Stimulated activated CD8-positive, alpha-beta memory T cell treated with anti-CD3 and anti-CD28 coated beads, Interleukin-15, amount 100 ng/mL, for 4 hours (primary cell): ENCODE results near the gene CCDC40.

Experiments
- DNase-seq, 2 donors: peaks; one replicate each; pipeline ENCODE4 v3.0.0-alpha.2; 2020; ENCODE audit warnings: low read depth in 2 of 2

Gene CCDC40

GRCh38 chr17:80047176-80047575, 10.7 kb downstream of the CCDC40 start:
- no peak for DNase-seq

DNA sequence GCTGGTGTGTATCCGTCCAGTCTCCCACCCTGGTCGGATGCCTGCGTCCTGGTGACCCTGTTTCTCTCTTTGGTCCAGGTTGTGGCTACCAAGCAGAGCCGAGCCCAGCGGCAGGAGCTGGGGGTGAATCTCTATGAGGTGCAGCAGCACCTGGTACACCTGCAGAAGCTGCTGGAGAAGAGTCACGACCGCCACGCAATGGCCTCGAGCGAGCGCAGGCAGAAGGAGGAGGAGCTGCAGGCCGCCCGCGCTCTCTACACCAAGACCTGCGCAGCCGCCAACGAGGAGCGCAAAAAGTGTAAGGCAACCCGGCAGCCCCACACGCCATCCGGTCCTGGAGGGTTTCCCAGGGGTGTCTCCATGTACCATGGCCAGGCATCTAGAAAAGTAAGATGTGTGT, 13.5 kb downstream of the CCDC40 start:
- DNase-seq = no peak

GRCh38 chr17:80050706-80051105, 14.3 kb downstream of the CCDC40 start:
- DNase-seq = no peak

DNA sequence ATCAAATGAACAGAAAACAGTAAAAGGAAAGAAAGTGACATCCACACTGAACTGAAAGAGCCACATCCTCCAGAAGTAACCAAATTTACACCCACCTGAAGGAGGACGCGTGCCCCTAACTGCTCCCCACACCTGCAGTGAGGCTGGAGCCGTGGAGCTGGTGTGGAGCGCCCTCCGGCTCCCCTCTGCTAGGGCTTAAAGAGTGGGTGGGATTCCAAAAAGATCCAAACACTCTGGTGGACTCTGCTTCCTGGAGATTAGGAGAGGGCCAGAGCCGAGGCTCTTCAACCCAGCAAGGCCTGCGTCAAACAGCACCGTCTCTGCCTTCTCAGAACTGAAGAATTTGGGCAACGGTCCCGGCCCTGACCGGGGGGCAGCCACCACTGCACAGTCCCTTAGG, 15.2 kb downstream of the CCDC40 start:
- no peak for DNase-seq

DNA sequence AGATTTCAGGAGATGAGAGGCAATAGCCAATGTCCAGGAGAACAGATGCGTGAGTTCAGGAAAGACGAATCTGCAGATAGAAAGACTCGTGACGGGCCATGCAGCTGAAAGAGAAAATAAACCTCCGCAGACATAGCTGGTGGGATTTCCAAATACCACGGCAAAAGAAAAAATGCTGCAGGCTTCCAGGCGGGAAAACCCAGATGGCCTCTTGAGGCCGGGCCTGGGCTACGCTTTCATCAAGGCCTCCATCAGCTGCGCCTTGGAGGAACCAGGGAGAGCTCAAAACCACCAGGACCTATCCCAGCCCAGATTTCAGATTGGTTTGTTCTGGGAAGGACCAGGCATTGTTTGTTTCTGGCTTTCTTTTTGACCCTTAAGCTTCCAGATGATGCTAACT, 16.7 kb downstream of the CCDC40 start:
- no peak for DNase-seq

DNA sequence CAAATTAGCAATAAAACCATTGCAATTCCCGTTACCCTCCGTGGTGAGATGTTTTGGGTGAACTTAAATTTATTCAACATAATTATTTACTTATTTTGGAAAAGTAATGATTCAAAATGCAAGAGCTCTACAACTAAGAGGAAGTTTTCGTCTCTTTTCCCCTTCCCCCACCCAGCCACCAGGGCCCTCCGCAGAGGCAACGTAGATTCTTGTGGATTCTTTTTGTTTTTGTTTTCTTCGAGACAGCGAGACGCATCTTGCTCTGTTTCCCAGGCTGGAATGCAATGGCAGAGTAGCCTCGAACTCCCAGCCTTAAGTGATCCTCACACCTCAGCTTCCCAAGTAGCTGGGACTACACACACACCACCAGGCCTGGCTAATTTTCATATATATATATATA, 19.2 kb downstream of the CCDC40 start:
- no peak for DNase-seq

- no peak for DNase-seq
Measured at GRCh38 chr17:80058311-80058955, 22.0 kb downstream of the CCDC40 start.

DNA sequence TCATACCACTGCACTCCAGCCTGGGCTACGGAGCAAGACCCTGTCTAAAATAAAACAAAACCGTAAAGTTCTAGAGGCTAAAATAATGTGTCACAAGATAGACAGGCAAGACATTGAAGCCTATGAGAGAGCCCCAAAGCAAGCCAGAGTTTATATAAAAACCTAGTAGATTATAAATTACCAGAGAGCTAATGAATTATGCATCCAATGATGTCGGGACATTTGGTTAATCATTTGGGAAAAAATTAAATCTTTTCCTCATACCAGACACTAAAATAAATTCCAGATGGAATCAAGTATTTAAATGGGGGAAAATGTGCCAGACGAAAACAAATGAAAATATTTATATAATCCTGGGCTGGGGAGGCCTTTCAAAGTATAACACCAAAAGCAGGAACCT, 24.2 kb downstream of the CCDC40 start:
- no peak for DNase-seq

DNA sequence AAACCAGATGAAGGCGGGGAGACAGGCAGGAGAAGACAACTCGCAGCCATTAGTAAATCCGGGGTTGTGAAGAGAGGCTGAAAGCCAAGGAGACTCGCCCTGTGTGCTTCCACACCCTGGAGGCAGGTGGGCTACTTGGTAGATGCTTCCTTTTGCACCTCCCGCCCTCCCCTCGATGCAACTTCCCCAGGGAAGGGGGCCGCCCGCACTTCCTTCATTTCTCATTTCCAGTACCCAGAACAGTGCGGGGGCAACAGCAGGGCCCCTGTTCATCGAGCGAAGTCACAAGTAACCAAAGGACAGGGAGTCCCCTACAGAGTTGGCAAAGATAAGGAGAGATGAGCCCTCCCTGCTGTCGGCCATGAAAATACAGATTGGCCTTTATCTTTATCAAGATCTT, 25.0 kb downstream of the CCDC40 start:
- DNase-seq = no peak

- DNase-seq = no peak
Measured at GRCh38 chr17:80063830-80064585, 27.6 kb downstream of the CCDC40 start.

DNA sequence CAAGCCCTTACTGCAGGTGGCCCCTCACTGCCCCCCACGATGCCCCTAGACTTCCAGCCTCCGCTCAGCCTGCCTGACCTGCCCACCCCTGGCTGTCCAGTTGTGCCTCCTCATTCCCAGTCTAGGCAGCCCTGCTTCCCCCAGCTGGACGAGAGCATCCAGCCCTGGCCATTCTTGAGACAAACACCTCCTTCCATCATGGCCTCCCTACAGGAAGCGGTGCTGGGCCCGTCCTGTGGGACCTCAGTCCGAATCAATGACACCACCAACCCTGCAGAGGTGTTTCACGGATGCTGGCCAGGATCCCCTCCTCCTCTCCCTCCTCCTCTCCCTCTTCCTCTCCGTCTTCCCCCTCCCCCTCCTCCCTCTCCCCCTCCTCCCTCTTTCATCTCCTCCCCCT, 28.3 kb downstream of the CCDC40 start:
- DNase-seq = no peak

DNA sequence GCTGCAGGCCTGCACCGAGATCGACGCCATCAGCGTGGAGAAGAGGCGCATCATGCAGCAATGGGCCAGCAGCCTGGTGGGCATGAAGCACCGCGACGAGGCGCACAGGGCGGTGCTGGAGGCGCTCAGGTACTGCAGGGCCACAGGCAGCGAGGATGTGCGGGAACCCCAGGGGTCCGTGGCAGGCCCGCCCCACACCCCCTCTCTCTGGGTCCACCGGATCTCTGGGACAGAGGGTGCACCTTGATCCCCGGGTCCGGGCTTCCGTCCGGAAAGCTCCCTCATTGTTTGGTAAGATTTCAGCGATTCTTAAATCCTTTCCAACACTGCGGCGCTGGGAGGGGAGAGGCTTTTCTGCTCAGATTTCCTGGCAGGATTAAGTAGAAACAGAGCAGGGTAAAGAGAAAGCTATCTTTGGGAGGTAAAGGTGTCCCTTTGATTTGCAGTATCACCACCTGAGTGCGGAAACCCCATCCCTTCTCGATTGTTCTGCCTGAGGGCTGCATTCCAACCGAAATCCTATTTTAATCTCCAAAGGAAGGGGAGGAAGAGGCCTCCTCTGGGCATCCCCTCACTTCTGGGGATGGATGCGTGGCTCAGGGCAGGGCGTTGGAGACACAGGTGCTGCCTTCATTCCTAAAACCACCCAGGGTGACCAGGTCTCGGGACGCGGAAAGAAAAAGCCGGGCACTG, 29.2 kb downstream of the CCDC40 start:
- no peak for DNase-seq

DNA sequence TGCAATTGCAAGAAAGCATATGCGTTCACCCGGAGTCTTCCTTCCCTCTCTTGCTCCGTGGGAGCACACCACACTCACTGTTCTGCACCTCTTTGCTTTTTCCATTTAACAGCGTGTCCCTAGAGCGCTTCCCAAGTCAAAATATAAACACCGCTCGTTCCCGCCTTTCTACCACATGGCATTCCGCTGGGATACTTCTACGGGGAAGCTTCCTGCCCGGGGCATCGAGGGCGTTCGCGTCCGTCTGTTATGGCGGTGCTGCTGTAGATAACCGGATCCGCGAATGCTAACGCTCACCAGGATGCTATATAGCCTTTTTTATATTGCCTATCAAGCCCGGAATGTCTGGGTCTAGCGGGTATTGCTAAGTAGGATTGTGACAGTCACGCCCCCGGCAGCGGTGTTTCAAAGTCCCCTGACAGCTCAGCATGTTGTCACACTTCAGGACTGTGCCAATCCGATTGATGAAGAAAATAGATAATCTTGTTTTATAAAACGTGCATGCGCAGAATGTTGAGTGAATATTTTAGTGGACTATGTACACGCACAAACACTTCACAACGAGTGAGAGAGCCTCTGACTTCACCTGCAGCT, 31.0 kb downstream of the CCDC40 start:
- DNase-seq = no peak

GRCh38 chr17:80068301-80069222, 32.1 kb downstream of the CCDC40 start:
- DNase-seq = no peak

DNA sequence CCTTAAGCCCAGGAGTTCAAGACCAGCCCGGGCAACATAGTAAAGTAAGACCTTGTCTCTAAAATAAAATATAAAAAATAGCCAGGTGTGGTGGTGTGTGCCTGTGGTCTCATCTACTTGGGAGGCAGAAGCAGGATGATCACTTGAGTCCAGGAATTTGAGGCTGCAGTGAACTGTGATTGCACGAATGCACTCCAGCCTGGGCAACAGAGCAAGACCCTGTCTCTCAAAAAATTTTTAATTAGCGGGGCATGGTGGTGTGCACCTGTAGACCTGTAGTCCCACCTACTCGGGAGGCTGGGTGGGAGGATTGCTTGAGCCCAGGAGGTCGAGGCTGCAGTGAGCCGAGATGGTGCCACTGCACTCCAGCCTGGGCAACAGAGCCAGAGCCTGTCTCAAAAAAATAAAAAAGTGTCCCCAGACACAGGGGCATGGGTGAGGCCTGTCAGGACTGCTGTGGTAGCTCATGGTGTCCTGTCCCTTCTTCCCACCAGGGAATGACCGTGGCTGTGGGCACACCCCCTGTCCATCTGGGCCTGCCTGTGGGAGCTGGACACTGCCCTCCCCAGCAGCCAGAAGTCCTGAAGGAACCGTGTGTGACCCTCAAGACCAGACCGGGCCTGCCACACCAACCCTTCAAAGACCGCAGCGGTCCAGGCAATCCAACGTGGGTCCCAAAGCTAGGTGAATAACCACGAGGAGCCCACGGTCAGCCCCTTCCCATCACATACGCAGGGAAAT, 34.1 kb downstream of the CCDC40 start:
- DNase-seq = no peak

DNA sequence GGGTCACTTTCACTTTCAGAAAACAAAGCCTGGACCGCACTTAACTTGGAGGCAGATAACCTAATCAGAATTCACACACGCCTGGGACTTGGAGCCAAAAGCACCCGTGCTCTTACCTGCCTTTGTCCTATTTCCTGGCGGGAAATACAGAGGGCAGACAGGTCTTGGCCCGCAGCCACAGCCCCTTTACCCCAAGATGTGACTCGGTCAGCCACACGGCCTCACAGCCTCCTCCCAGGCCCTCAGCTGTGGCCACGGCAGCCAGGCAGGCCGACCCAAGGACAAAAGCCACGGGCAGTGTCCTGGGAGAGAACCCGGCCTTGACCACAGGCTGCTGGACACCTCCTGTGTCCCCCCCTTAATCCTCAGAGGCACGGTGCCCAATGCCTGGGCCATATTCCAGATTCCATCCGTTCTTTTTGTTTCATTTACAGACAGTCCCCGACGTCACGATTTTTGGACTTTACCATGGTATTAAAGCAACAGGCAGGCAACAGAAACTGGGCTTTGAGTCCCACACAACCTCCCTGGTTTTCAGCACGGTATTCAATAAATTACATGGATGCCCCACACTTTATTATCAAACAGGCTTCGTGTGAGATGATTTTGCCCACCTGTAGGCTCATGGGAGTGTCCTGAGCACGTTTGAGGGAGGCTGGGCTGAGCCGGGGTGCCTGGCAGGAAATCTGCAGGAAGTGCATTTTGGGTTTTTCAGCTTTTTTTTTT, 34.8 kb downstream of the CCDC40 start:
- DNase-seq = no peak

DNA sequence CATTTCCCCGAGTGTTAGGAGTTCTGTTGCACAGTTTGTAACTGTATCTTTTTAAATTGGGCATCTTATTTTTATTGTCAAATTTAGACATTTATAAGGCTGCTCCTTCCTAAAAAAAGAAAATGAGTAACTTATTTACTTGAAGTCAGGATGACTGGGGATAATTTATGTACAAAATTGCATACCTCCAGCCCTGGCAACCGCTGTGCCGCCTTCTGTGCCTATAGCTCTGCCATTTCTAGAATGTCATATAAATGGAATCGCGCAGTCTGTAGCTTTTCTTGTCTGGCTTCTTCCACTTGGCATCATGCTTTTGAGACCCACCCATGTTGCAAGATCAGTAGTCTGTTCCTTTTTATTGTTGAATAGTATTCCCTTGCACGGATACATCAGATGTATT, 36.0 kb downstream of the CCDC40 start:
- no peak for DNase-seq

GRCh38 chr17:80080081-80080480, 43.6 kb downstream of the CCDC40 start:
- DNase-seq = no peak

- DNase-seq = no peak
Measured at GRCh38 chr17:80081596-80081995, 45.2 kb downstream of the CCDC40 start.
